H4 (cell line): ENCODE measurements around the gene TALDO1. TPM values are rescaled to one million over a fixed set of nuclear protein-coding genes. Genes with fewer than 3 reads are reported as not detected.

Experiments used
- DNase-seq: peaks from one replicate; pipeline ENCODE4 v3.0.0-alpha.2; 2015; ENCODE audit warnings: low spot score
- total RNA-seq: library from RNA; depleted of rRNA; stranded (reverse); fragments of >200 nt; shearing (Covaris generic); gene quantifications from 2 replicates; pipeline ENCODE4 v1.2.3, GENCODE V29; 2014

Gene TALDO1
- total RNA-seq, 1 experiment from 2014 or later, result 603 TPM

- no peak for DNase-seq
These were observed 32.8 kb upstream of the TALDO1 start for GRCh38 chr11:714436-714835.

- no peak for DNase-seq
These were observed 27.8 kb upstream of the TALDO1 start for GRCh38 chr11:719214-720016.

- no peak for DNase-seq
These were observed 27.1 kb upstream of the TALDO1 start for GRCh38 chr11:720017-720641.

- peak; percentile 48 for DNase-seq
These were observed 26.5 kb upstream of the TALDO1 start for GRCh38 chr11:720642-721246.

- DNase-seq, result no peak
These were observed 26.0 kb upstream of the TALDO1 start for GRCh38 chr11:721247-721740.

- no peak for DNase-seq
These were observed 25.4 kb upstream of the TALDO1 start for GRCh38 chr11:721741-722345.

GRCh38 chr11:722346-722811 lies 24.9 kb upstream of the TALDO1 start:
- no peak for DNase-seq

GRCh38 chr11:723120-723883 lies 24.0 kb upstream of the TALDO1 start:
- DNase-seq, result peak; percentile 49

GRCh38 chr11:724049-724777 lies 23.1 kb upstream of the TALDO1 start:
- DNase-seq, result no peak

GRCh38 chr11:724778-725386 lies 22.4 kb upstream of the TALDO1 start:
- DNase-seq, result no peak

- no peak for DNase-seq
These were observed 21.6 kb upstream of the TALDO1 start for GRCh38 chr11:725624-726202.

- DNase-seq, result no peak
These were observed 20.7 kb upstream of the TALDO1 start for GRCh38 chr11:726278-727220.

- no peak for DNase-seq
These were observed 20.0 kb upstream of the TALDO1 start for GRCh38 chr11:727281-727701.

- peak; percentile 92 for DNase-seq
These were observed 19.2 kb upstream of the TALDO1 start for GRCh38 chr11:727859-728748.

- no peak for DNase-seq
These were observed 18.3 kb upstream of the TALDO1 start for GRCh38 chr11:728901-729491.

GRCh38 chr11:729492-730074 lies 17.7 kb upstream of the TALDO1 start:
- DNase-seq, result no peak

- DNase-seq, result no peak
These were observed 14.2 kb upstream of the TALDO1 start for GRCh38 chr11:733072-733471.
